H9 (cell line): Measurements from ENCODE around the gene PAIP1. TPM values are rescaled to one million over a fixed set of nuclear protein-coding genes. Genes with fewer than 3 reads are reported as not detected.
A peak's percentile ranks its signal among the peaks of the same experiment; 100 is the strongest.

Experiments
- DNase-seq: peaks from one replicate; pipeline ENCODE4 v3.0.0-alpha.2; 2017
- H2AFZ ChIP-seq: one replicate; pipeline ENCODE4 v1.6.1; 2013; ENCODE audit warnings: mild to moderate bottlenecking, low read length, control low read depth, moderate library complexity
- H2AK5ac ChIP-seq: 2 replicates; pipeline ENCODE4 v1.6.1; 2013; ENCODE audit warnings: low read length, control low read depth, mixed read lengths; ENCODE audit not compliant: insufficient read length
- H2BK120ac ChIP-seq: one replicate; pipeline ENCODE4 v1.6.1; 2013; ENCODE audit warnings: low read depth, mild to moderate bottlenecking, low read length, control low read depth, inconsistent platforms; ENCODE audit not compliant: poor library complexity, severe bottlenecking
- H2BK12ac ChIP-seq: 2 replicates; pipeline ENCODE4 v1.6.1; 2013; ENCODE audit warnings: low read length, control low read depth, mixed read lengths, low read depth; ENCODE audit not compliant: insufficient read length
- H2BK15ac ChIP-seq: 2 replicates; pipeline ENCODE4 v1.6.1; 2013; ENCODE audit warnings: low read depth, low read length, control low read depth
- H2BK20ac ChIP-seq: one replicate; pipeline ENCODE4 v1.6.1; 2013; ENCODE audit warnings: low read depth, mild to moderate bottlenecking, low read length, control low read depth, inconsistent platforms; ENCODE audit not compliant: poor library complexity, severe bottlenecking
- H2BK5ac ChIP-seq: 2 replicates; pipeline ENCODE4 v1.6.1; 2013; ENCODE audit warnings: low read length, control low read depth, mixed read lengths; ENCODE audit not compliant: insufficient read length
- H3K14ac ChIP-seq: 2 replicates; pipeline ENCODE4 v1.6.1; 2013; ENCODE audit warnings: low read length, control low read depth; ENCODE audit not compliant: insufficient read depth
- H3K18ac ChIP-seq: 2 replicates; pipeline ENCODE4 v1.6.1; 2013; ENCODE audit warnings: low read depth, mild to moderate bottlenecking, mixed read lengths, low read length, control low read depth; ENCODE audit not compliant: insufficient read length
- H3K23ac ChIP-seq: 2 replicates; pipeline ENCODE4 v1.6.1; 2013; ENCODE audit warnings: low read length, control low read depth, mixed read lengths, low read depth; ENCODE audit not compliant: insufficient read length
- H3K23me2 ChIP-seq: 2 replicates; pipeline ENCODE4 v1.6.1; 2013; ENCODE audit warnings: low read depth, mild to moderate bottlenecking, mixed read lengths, low read length, control low read depth; ENCODE audit not compliant: insufficient read length, poor library complexity, severe bottlenecking
- H3K27ac ChIP-seq: 2 replicates; pipeline ENCODE4 v1.5.1; 2013; ENCODE audit warnings: low read length, control low read depth, mixed read lengths, low read depth; ENCODE audit not compliant: insufficient read length
- H3K27me3 ChIP-seq: 2 replicates; pipeline ENCODE4 v1.6.1; 2013; ENCODE audit warnings: low read length, control low read depth, inconsistent platforms; ENCODE audit not compliant: insufficient read depth
- H3K4ac ChIP-seq: 2 replicates; pipeline ENCODE4 v1.6.1; 2013; ENCODE audit warnings: low read depth, mild to moderate bottlenecking, control low read depth, inconsistent platforms, low read length, moderate library complexity
- H3K4me1 ChIP-seq: 2 replicates; pipeline ENCODE4 v1.6.1; 2013; ENCODE audit warnings: low read length, control low read depth, inconsistent platforms; ENCODE audit not compliant: insufficient read depth
- H3K4me2 ChIP-seq: 2 replicates; pipeline ENCODE4 v1.6.1; 2013; ENCODE audit warnings: low read length, control low read depth, mixed read lengths; ENCODE audit not compliant: insufficient read length, insufficient read depth
- H3K56ac ChIP-seq: 2 replicates; pipeline ENCODE4 v1.6.1; 2013; ENCODE audit warnings: low read depth, mild to moderate bottlenecking, mixed read lengths, low read length, control low read depth; ENCODE audit not compliant: insufficient read length
- H3K79me1 ChIP-seq: 2 replicates; pipeline ENCODE4 v1.6.1; 2013; ENCODE audit warnings: low read depth, mild to moderate bottlenecking, moderate library complexity, low read length, control low read depth, inconsistent platforms; ENCODE audit not compliant: insufficient read depth, poor library complexity, severe bottlenecking
- H3K79me2 ChIP-seq: 2 replicates; pipeline ENCODE4 v1.6.1; 2013; ENCODE audit warnings: low read length, control low read depth, inconsistent platforms; ENCODE audit not compliant: insufficient read depth
- H3K9ac ChIP-seq: 2 replicates; pipeline ENCODE4 v1.6.1; 2013; ENCODE audit warnings: low read length, control low read depth, mixed read lengths; ENCODE audit not compliant: insufficient read length; ENCODE audit errors: extremely low read depth
- H3K9me3 ChIP-seq: one replicate; pipeline ENCODE4 v1.6.1; 2013; ENCODE audit warnings: low read depth, low read length, inconsistent platforms; ENCODE audit not compliant: control insufficient read depth
- H3T11ph ChIP-seq: one replicate; pipeline ENCODE4 v1.6.1; 2013; ENCODE audit warnings: mild to moderate bottlenecking, low read length, control low read depth, inconsistent platforms
- H4K20me1 ChIP-seq: one replicate; pipeline ENCODE4 v1.6.1; 2013; ENCODE audit not compliant: control insufficient read depth, insufficient read length, insufficient read depth
- H4K5ac ChIP-seq: 2 replicates; pipeline ENCODE4 v1.6.1; 2013; ENCODE audit warnings: low read depth, mild to moderate bottlenecking, mixed read lengths, low read length, control low read depth; ENCODE audit not compliant: insufficient read length
- H4K8ac ChIP-seq: replicated peaks from 2 replicates; pipeline ENCODE4 v1.6.1; 2013; ENCODE audit warnings: low read length, control low read depth, mixed read lengths, low read depth; ENCODE audit not compliant: insufficient read length
- H4K91ac ChIP-seq: 2 replicates; pipeline ENCODE4 v1.6.1; 2013; ENCODE audit warnings: low read depth, mild to moderate bottlenecking, moderate library complexity, mixed read lengths, low read length, control low read depth; ENCODE audit not compliant: insufficient read length
- H3K27ac Mint-ChIP-seq, 3 experiments: 2 replicates in 2 of 3; 3 replicates in 1 of 3; pipeline ENCODE4 v1.8.0; 2020 to 2021; ENCODE audit warnings: mixed read lengths in 3 of 3, mild to moderate bottlenecking in 1 of 3, moderate library complexity in 1 of 3
- H3K27me3 Mint-ChIP-seq: 2 replicates; pipeline ENCODE4 v1.8.0; 2021; ENCODE audit warnings: low read depth, mild to moderate bottlenecking, moderate library complexity, mixed read lengths
- H3K36me3 Mint-ChIP-seq, 3 experiments: 2 replicates in 2 of 3; 3 replicates in 1 of 3; pipeline ENCODE4 v1.8.0; 2020 to 2021; ENCODE audit warnings: low read depth in 3 of 3, mixed read lengths in 3 of 3; ENCODE audit not compliant: insufficient read depth in 1 of 3
- H3K4me1 Mint-ChIP-seq, 2 experiments: 2 replicates each; pipeline ENCODE4 v1.8.0; 2020; ENCODE audit warnings: mixed read lengths in 2 of 2
- H3K4me3 Mint-ChIP-seq, 2 experiments: 2 replicates in 1 of 2; 3 replicates in 1 of 2; pipeline ENCODE4 v1.8.0; 2020 to 2021; ENCODE audit warnings: mild to moderate bottlenecking in 2 of 2, mixed read lengths in 2 of 2, moderate library complexity in 1 of 2
- H3K9me3 Mint-ChIP-seq, 2 experiments: 2 replicates in 1 of 2; 3 replicates in 1 of 2; pipeline ENCODE4 v1.8.0; 2020; ENCODE audit warnings: mild to moderate bottlenecking in 2 of 2, mixed read lengths in 2 of 2, moderate library complexity in 1 of 2
- CTCF ChIP-seq: fragments of 200-600 bp; sonication (generic); conservative IDR thresholded peaks from 3 replicates; pipeline ENCODE4 v1.8.0; 2021; ENCODE audit warnings: antibody characterized with exemption, mild to moderate bottlenecking
- WGBS: extraction: QIAGEN DNeasy Blood & Tissue Kit; methylation state at CpG from one replicate; pipeline ENCODE4 v1.1.7; 2013; ENCODE audit warnings: missing lambda C conversion rate, low lambda C conversion rate, mixed read lengths; ENCODE audit not compliant: insufficient read length; ENCODE audit errors: extremely low coverage; 5-methylcytosine and 5-hydroxymethylcytosine counted together
- total RNA-seq: library from RNA; stranded (reverse); gene quantifications from 2 replicates; pipeline ENCODE4 v1.2.1, GENCODE V29; 2021

PAIP1 gene
- total RNA-seq, 1 experiment from 2014 or later, result 92.9 TPM

- Histone ChIP-seq H4K91ac (no peak overlapping the region), H3K79me1 (no peaks in the 10 kb centered on the region), H3K9ac (peak overlapping the region; percentile 79), H2BK5ac (no peak overlapping the region), H2BK15ac (no peak overlapping the region), H4K8ac (no peak overlapping the region), H4K20me1 (no peaks in the 10 kb centered on the region), H2BK120ac (no peak overlapping the region), H3K27me3 (no peaks in the 10 kb centered on the region), H2AK5ac (no peak overlapping the region), H3K79me2 (no peaks in the 10 kb centered on the region), H2AFZ (no peak overlapping the region), H3K4ac (no peak overlapping the region), H3T11ph (no peak overlapping the region), H3K27ac (no peak overlapping the region), H3K23ac (no peak overlapping the region), H3K56ac (no peak overlapping the region), H2BK20ac (no peak overlapping the region), H2BK12ac (no peak overlapping the region), H3K4me1 (no peaks in the 10 kb centered on the region), H3K9me3 (no peaks in the 10 kb centered on the region), H4K5ac (no peak overlapping the region), H3K4me2 (peak overlapping the region; percentile 85), H3K23me2 (peaks cover 2% of the 10 kb centered on the region), H3K14ac (no peak overlapping the region), H3K18ac (no peak overlapping the region)
- peaks cover 14% of the 10 kb centered on the region in 2 experiments for H3K4me1 Mint-ChIP-seq
- H3K4me3 Mint-ChIP-seq, result peak overlapping the region; percentile 97 to 98
- no peaks in the 10 kb centered on the region for H3K27me3 Mint-ChIP-seq
- no CpG with 5 or more reads among the region's 6 CpGs for whole genome bisulfite sequencing
- H3K27ac Mint-ChIP-seq, result peak overlapping the region; percentile 84 to 100 (median 95); a peak in 5 of 7 replicates
- TF ChIP-seq CTCF, result no peak
- no peaks in the 10 kb centered on the region for H3K9me3 Mint-ChIP-seq
- peaks cover 0 to 4% (median 2%) of the 10 kb centered on the region in 3 experiments; a peak in 2 of 7 replicates for H3K36me3 Mint-ChIP-seq
- DNase-seq, result no peak
Measured at GRCh38 chr5:43482490-43483297, 74.2 kb downstream of the PAIP1 start.

Other genes starting within 250 kb of the PAIP1 start
- gene HMGCS1, start 243.7 kb downstream of the PAIP1 start, total RNA-seq, result 144 and 147 TPM in 2 replicates
- not detected in 2 replicates for gene CCL28, start 144.7 kb downstream of the PAIP1 start, total RNA-seq
- 3.1 and 5.1 TPM in 2 replicates for gene TMEM267, start 73.2 kb downstream of the PAIP1 start, total RNA-seq
- gene C5orf34, start 41.9 kb downstream of the PAIP1 start, total RNA-seq, result 7.7 and 8.4 TPM in 2 replicates
- gene NNT, start 46.1 kb upstream of the PAIP1 start, total RNA-seq, result 25.2 and 27.6 TPM in 2 replicates